DOHH2 (cell line): ENCODE results near the gene C10orf105.

Experiments
- H3F3A ChIP-seq: fragments of 200-600 bp; sonication (generic), shearing (Covaris generic); 2 replicates; pipeline ENCODE4 v1.6.0; 2016; ENCODE audit warnings: antibody characterized with exemption, mild to moderate bottlenecking; ENCODE audit not compliant: control insufficient read depth, insufficient read depth
- H3K27ac ChIP-seq: fragments of 200-600 bp; sonication (generic); 2 replicates; pipeline ENCODE4 v1.5.1; 2014; ENCODE audit warnings: low read depth, mild to moderate bottlenecking, low read length, moderate library complexity
- H3K27me3 ChIP-seq: fragments of 200-600 bp; sonication (generic); 2 replicates; pipeline ENCODE4 v1.6.1; 2014; ENCODE audit warnings: mild to moderate bottlenecking, low read length, mixed read lengths; ENCODE audit not compliant: control insufficient read depth
- H3K36me3 ChIP-seq: fragments of 200-600 bp; sonication (generic); 2 replicates; pipeline ENCODE4 v1.6.1; 2014; ENCODE audit warnings: mild to moderate bottlenecking, low read length, moderate library complexity, mixed read lengths; ENCODE audit not compliant: control insufficient read depth
- H3K4me1 ChIP-seq: fragments of 200-600 bp; sonication (generic); 2 replicates; pipeline ENCODE4 v1.6.1; 2014; ENCODE audit warnings: mild to moderate bottlenecking, low read length, mixed read lengths; ENCODE audit not compliant: control insufficient read depth
- H3K4me2 ChIP-seq: fragments of 200-600 bp; sonication (generic); 2 replicates; pipeline ENCODE4 v1.6.0; 2014; ENCODE audit warnings: mild to moderate bottlenecking, low read length, moderate library complexity
- H3K4me3 ChIP-seq: fragments of 200-600 bp; sonication (generic); 2 replicates; pipeline ENCODE4 v1.5.1; 2014; ENCODE audit warnings: mild to moderate bottlenecking, low read length, mixed read lengths
- H3K79me2 ChIP-seq: fragments of 200-600 bp; sonication (generic); 2 replicates; pipeline ENCODE4 v1.6.1; 2014; ENCODE audit warnings: mild to moderate bottlenecking, low read length, mixed read lengths; ENCODE audit not compliant: control insufficient read depth
- H3K9me2 ChIP-seq: fragments of 200-600 bp; sonication (generic); replicated peaks from 2 replicates; pipeline ENCODE4 v1.6.1; 2014; ENCODE audit warnings: mild to moderate bottlenecking, low read length, mixed read lengths; ENCODE audit not compliant: control insufficient read depth
- H3K9me3 ChIP-seq: fragments of 200-600 bp; sonication (generic); 2 replicates; pipeline ENCODE4 v1.6.1; 2014; ENCODE audit warnings: antibody characterized with exemption, low read length, mixed read lengths; ENCODE audit not compliant: control insufficient read depth, insufficient read depth
- H4K20me1 ChIP-seq: fragments of 200-600 bp; sonication (generic); 2 replicates; pipeline ENCODE4 v1.6.0; 2014; ENCODE audit warnings: low read depth, mild to moderate bottlenecking, antibody characterized with exemption, low read length, moderate library complexity; ENCODE audit not compliant: control insufficient read depth, insufficient read depth
- EZH2phosphoT487 ChIP-seq: fragments of 200-600 bp; sonication (generic); IDR thresholded peaks from 2 replicates; pipeline ENCODE4 v1.6.1; 2017; ENCODE audit warnings: borderline replicate concordance, mild to moderate bottlenecking, antibody characterized with exemption, low read length, moderate library complexity, mixed read lengths
- TF ChIP-seq, protein P1 (sequence below): fragments of 200-600 bp; sonication (generic); IDR thresholded peaks from one replicate; pipeline ENCODE4 v1.5.1; 2014; ENCODE audit warnings: antibody characterized with exemption, mild to moderate bottlenecking, low read depth, low read length; ENCODE audit not compliant: poor library complexity, severe bottlenecking

C10orf105 gene

DNA sequence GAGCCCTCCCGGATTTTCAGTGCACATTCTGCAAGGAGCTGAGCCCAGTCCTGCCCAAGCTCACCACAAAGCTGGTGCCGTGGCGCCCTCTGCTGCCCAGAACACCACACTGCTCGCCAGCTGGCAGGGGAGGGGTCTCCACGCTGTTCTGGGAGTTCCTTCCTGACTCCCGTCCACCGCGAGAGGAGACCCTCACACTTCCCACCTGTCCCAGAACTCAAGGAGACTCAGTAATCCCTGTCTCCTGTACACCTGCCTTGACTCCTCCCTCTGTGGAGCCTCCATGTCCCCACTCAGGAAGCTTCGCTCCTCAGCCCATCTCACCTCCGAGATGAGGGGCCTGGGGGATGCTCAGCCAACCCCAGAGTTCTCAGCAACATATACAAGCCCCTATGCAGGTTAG, 11.3 kb downstream of the C10orf105 start:
- H3K4me2 ChIP-seq: no peak overlapping the region
- TF ChIP-seq EZH2phosphoT487: no peak
- TF ChIP-seq, protein P1, sequence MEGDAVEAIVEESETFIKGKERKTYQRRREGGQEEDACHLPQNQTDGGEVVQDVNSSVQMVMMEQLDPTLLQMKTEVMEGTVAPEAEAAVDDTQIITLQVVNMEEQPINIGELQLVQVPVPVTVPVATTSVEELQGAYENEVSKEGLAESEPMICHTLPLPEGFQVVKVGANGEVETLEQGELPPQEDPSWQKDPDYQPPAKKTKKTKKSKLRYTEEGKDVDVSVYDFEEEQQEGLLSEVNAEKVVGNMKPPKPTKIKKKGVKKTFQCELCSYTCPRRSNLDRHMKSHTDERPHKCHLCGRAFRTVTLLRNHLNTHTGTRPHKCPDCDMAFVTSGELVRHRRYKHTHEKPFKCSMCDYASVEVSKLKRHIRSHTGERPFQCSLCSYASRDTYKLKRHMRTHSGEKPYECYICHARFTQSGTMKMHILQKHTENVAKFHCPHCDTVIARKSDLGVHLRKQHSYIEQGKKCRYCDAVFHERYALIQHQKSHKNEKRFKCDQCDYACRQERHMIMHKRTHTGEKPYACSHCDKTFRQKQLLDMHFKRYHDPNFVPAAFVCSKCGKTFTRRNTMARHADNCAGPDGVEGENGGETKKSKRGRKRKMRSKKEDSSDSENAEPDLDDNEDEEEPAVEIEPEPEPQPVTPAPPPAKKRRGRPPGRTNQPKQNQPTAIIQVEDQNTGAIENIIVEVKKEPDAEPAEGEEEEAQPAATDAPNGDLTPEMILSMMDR: peak; percentile 97

DNA sequence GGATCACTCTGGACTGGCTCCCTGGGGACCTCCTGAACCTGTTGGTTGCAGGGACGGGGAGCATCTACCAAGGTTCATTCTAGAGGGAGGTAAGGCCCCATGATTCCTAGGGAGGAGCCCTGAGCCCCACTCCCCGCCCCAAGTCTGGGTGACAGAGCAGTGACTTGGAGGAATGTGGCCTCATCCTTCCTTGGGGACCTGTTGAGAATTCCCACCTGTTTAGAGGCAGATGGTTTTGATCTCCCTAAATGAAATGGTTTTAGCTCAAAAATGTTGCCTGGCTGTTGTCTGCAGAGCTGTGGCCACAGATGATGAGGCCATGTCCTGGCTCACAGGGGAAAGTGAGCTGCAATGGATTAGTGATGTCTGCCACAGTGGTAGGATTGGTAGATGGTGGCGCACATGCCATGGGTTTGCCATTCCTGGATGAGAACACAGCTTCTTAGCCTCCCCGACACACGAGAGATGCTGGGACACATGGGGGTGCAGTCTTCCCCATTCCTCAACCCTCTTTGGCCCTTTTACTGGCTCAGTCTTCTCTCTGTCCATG, 12.3 kb downstream of the C10orf105 start:
- Histone ChIP-seq H3K27me3 (peaks cover 3% of the 10 kb centered on the region; the same call in 1 of the 2 replicates), H3K79me2 (no peaks in the 10 kb centered on the region), H3K4me3 (no peak overlapping the region), H3K4me2 (no peak overlapping the region), H3K9me2 (no peaks in the 10 kb centered on the region), H3F3A (no peaks in the 10 kb centered on the region), H3K4me1 (peaks cover 1% of the 10 kb centered on the region), H3K9me3 (no peaks in the 10 kb centered on the region), H3K36me3 (no peaks in the 10 kb centered on the region), H4K20me1 (no peaks in the 10 kb centered on the region), H3K27ac (no peak overlapping the region)
- TF ChIP-seq, protein P1: no peak
- TF ChIP-seq EZH2phosphoT487: no peak

More for the DNA sequence above, 11.3 kb downstream of the C10orf105 start:
- H3K36me3 ChIP-seq: no peaks in the 10 kb centered on the region
- no peaks in the 10 kb centered on the region for H3K9me2 ChIP-seq
- H3K27ac ChIP-seq: no peak overlapping the region
- no peaks in the 10 kb centered on the region for H3K9me3 ChIP-seq
- no peaks in the 10 kb centered on the region for H3K79me2 ChIP-seq
- no peaks in the 10 kb centered on the region for H4K20me1 ChIP-seq
- no peak overlapping the region for H3K4me3 ChIP-seq
- peaks cover 8% of the 10 kb centered on the region for H3K4me1 ChIP-seq
- peaks cover 3% of the 10 kb centered on the region; the same call in 1 of the 2 replicates for H3K27me3 ChIP-seq
- no peaks in the 10 kb centered on the region for H3F3A ChIP-seq

DNA sequence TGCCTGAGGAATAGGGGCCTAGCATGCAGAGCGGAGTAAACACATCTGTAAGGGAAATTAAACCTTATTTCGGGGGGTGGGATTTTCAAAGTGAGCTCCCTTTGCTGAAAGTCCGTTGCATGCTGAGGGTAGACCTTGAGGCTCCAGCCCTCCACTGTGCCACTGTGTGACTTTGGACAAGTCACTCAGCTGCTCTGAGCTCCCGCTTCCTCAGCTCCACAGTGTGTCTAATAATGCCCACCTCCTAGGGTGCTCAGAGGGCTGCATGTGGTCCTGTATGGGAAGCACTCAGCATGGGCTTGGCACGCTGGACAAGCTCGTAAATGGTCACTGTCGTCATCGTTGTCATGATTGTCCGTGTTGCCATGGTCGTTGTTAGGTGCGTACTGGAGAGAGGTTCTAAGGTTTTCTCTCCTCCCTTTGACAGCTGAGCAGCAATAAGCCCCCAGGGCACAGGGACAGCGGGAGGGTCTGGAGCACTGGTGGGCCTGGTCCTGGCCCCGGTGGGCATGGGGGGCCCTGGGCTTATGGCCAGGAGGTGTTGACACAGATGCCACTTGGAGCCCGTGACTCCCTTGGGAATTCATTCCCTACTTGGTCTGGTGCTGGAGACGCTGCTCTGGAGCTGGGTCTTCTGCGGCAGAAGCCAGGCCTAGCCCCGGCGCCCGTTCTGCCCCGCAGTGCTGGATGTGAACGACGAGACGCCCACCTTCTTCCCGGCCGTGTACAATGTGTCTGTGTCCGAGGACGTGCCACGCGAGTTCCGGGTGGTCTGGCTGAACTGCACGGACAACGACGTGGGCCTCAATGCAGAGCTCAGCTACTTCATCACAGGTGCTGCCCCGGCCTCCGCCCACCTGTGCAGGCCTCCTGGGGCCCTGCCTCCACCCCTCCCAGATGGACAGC, 13.1 kb downstream of the C10orf105 start:
- Histone ChIP-seq H3F3A (no peaks in the 10 kb centered on the region), H3K27ac (no peak overlapping the region), H3K4me3 (no peak overlapping the region), H4K20me1 (no peaks in the 10 kb centered on the region), H3K4me2 (no peak overlapping the region), H3K36me3 (no peaks in the 10 kb centered on the region), H3K9me3 (no peaks in the 10 kb centered on the region), H3K79me2 (no peaks in the 10 kb centered on the region), H3K9me2 (no peaks in the 10 kb centered on the region), H3K27me3 (peaks cover 3% of the 10 kb centered on the region; the same call in 1 of the 2 replicates), H3K4me1 (no peaks in the 10 kb centered on the region)
- TF ChIP-seq, protein P1: no peak
- TF ChIP-seq EZH2phosphoT487: no peak
